HL-60/S4 treated with retinoic acid at 250 ng/mL for 4 days and 3 days (cell line): Measurements from ENCODE around the gene PPTC7.
"Not testable (repeated sequence)": the region's sequence is repeated elsewhere in the genome, so short reads cannot be mapped to it uniquely, and the experiment has no call there.

ENCODE experiments used
- in situ Hi-C: fragments of 300-500 bp; cut with MboI; formaldehyde crosslinking; loops from 2 replicates; pipeline ENCODE4 v1.7.0; 2022; ENCODE audit warnings: low sequenced_read_pairs

The PPTC7 gene

DNA sequence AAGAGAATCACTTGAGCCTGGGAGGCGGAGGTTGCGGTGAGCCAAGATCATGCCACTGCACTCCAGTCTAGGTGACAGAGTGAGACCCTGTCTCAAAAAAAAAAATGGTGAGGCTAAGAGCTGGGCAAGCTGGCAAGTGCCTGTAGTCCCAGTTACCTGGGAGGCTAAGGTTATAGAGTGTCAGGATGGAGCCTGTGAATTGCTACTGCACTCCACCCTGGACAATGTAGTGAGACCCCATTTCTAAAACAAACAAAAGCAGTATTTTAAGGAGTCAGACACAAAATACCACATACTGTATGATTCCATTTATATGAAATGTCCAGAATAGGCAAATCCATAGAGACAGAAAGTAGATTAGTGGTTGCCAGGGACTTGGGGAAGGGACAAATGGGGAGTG, 4.0 kb upstream of the PPTC7 start:
- in situ Hi-C loops = loop anchor here (25.0 kb wide), 1 partner anchor 475 kb away; the partner anchor contains the start of gene IFT81

DNA sequence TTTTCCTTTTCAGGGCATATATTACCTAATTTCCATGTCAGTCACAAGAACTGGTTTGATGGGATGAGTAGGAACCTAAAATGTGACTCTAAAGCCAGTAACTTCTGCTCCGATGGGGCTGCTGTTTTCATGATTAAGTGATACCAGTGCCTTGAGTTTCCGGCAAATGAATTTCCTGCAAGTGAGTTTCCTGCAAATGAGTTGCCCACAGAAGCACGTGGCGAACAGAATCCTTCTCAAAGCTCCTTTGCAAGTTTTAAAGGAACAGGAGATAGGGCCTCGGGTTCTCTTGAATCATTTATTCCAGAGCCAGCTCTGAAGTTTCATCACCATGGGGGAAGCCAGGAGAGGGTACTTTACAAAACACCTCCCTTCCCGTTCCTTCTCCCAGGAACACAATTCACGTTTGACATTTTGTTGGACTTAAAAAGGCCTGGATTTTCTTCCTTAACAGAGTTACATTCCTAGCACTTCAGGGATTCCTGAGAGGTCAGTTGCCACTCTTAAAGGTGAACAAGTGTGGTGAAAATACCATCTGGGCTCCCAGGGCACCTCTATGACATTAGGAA, 2.2 kb upstream of the PPTC7 start:
- in situ Hi-C loops = loop anchor here (25.0 kb wide), 1 partner anchor 473 kb away; the partner anchor contains the start of gene IFT81

DNA sequence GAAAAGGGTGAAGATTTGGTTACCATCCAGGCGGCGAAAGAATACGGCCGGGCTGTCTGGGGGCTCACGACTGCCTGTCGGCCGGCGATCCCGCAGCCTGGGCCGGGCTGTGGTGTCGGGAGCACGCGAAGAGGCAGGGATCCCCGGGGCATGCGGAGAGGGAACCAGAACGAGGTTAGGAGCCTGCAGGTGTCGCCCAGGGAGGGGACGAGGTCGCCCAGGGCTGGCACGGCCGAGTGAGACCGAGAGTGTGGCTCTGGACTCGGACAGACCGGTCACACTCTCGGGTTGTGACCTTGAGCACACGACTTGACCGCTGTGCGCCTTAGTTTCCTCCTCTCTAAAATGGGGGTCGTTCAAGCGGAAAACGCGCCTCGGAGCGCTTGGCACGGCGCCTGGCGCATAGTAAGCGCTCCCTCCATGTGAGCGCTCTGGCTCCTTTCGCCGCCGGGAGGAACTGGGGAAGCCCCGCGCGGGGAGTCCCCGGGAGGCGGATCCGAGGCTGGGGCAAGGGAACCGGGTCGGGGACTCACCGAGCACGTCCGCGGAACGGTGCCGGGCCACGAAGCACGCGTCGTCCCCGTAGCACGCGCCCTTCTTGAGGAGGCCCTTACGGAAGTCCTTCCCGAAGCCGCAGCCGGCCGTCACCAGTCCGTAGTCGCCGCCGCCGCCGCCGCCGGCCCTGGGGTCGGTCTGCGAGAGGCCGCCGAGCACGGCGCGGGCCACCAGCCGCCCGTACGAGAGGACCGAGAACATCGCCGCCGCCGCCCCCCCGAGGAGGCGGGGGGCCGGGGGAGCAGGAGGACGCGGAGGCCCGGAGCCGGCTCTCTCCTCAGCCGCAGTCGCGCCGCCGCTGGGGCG, 612 bp downstream of the PPTC7 start:
- in situ Hi-C loops = loop anchor here (25.0 kb wide), 1 partner anchor 470 kb away; the partner anchor contains the start of gene IFT81

DNA sequence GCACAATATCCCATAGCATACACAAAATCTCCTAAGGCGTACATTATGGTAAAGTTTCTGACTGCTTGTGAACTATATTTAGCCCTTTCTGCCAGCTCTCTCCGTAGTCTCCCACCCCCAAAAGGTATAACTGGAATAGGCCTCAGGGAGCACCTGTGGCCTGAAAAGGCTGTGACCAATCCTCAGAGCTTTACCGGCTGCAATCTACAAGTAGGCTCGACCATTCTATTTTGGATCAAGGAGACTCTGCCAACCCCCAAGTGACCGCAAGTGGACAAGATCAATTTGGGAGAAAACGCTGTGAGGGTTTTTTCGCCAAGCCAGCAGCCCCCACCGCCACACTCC, 1.2 kb downstream of the PPTC7 start:
- in situ Hi-C loops = loop anchor here (25.0 kb wide), 1 partner anchor 470 kb away; the partner anchor contains the start of gene IFT81

DNA sequence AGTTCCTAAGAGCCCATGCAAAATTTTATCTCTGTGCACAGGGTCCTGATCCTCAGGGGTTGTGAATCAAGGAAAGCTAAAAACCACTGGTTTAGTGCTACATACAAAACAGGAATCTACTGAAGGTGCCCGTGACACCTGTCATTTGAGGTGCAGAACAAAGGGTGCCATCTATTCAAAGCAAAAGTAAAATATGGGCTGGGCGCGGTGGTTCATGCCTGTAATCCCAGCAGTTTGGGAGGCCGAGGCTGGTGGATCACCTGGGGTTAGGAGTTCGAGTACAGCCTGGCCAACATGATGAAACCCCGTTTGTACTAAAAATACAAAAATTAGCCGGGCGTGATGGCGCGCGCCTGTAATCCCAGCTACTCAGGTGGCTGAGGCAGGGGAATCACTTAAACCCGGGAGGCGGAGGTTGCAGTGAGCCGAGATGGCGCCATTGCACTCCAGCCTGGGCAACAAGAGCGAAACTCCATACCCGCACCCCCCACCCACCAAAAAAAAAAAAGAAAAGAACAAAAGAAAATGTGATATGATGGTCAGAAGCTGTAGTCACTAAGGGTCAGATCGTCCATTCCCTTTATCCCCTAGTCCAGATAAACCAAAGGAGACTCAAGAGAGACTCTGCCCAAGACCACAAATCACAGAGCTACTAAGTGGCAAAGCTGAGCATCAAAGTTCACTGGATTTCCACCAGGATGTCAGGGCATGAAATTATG, 3.4 kb downstream of the PPTC7 start:
- in situ Hi-C loops = loop anchor here (25.0 kb wide), 1 partner anchor 467 kb away; the partner anchor contains the start of gene IFT81

DNA sequence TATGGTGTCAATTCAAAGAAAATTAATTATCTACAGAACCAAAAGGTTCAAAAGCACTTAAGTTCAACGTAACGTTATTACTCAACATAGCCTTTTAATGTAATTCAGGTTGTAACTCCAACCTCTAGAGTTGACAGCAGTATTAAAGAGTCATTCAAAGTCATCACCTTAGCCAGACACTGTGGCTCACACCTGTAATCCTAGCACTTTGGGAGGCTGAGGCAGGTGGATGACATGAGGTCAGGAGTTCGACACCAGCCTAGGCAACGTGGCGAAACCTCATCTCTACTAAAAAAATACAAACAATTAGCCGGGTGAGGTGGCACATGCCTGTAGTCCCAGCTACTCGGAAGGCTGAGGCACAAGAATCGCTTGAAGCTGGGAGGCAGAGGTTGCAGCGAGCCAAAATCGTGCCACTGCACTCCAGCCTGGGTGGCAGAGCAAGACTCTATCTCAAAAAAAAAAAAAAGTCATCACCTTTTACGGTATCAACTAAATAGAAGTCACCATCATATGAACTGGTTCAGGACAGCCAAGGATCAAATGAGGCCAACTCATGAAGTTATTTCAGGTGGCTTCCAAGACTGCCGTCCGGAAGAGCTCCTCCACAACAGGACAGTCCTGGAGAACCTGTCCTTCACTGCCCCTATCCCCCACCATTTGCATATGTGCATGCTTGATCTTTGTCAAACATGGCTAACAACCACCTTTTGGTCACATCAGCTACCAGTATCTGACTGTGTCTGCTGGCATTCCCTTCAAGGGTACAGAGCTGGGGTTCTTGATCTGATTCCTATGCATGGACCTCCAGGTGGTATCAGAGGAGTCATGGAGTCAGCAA, 4.2 kb downstream of the PPTC7 start:
- in situ Hi-C loops = loop anchor here (25.0 kb wide), 1 partner anchor 467 kb away; the partner anchor contains the start of gene IFT81

DNA sequence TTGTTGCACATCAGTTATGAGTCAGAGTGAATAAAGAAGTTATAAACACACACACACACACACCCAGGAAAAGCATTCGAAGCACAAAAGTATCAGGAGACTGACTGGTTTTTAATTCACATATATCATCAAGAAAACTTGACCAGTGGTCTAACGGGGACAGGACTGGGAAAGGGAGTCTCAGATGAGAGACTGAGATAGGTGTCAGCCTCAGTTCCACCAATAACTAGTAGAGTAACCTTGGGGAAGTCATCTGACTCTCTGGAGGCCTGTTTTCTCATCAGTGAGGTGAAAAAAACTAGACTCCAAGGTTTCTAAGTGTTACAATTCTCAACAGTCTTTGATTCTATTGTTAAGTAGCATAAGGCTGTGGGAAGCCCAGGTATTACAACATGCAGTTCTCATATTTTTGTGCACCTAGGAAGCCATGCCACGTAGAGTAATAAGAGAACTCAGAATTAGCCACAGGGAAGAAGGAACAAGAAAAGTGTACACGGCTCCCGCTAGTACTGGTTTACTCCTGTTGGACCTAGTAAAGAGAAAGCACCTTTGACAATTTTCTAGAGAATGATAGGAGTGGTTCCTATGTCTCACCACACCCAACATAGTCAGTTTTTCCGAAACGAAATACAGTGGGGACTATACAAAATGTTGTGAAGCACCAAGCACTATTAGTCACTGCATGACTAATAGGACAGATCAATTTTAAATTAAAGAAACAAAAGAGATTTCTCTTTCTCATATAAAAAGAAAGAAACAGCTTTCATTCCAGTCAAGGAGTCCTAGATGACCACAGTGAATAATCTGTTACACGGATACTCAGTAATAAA, 5.0 kb downstream of the PPTC7 start:
- in situ Hi-C loops = loop anchor here (25.0 kb wide), 1 partner anchor 466 kb away; the partner anchor contains the start of gene IFT81

DNA sequence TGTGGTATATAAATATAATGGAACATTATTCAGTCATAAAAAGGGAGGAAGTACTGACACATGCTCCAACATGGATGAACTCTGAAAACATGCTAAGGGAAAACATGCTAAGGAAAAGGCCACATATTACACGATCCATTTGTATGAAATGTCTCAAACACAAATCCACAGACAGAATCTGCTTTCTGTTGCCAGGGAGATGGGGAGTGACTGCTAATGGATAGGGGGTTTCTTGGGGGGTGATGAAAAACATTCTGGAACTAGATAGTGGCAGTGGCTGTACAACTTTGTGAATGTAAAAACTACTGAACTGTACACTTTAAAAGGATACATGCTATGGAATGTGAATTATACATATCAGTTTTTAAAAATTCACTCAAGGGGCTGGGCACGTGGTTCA, 6.6 kb downstream of the PPTC7 start:
- in situ Hi-C loops = loop anchor here (25.0 kb wide), 1 partner anchor 464 kb away; the partner anchor contains the start of gene IFT81

DNA sequence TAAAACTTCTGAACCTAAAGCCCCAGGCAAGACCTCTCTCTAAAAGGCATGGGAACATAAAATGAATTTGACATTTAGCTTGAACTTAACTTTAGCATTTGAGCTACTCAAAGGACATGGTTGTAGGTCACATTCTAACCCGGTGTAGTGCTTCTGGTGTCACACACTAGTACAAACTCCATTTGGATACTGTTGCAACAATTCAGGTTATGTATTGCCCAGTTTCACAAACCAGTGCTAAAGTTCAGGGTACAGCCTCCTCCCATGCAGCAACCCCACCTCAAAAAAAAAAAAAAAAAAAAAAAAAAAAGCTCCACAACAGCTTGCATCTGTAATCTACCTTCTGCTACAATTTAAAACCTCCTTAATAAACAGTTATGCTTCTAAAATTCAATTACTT, 7.8 kb downstream of the PPTC7 start:
- in situ Hi-C loops = loop anchor here (25.0 kb wide), 1 partner anchor 463 kb away; the partner anchor contains the start of gene IFT81

DNA sequence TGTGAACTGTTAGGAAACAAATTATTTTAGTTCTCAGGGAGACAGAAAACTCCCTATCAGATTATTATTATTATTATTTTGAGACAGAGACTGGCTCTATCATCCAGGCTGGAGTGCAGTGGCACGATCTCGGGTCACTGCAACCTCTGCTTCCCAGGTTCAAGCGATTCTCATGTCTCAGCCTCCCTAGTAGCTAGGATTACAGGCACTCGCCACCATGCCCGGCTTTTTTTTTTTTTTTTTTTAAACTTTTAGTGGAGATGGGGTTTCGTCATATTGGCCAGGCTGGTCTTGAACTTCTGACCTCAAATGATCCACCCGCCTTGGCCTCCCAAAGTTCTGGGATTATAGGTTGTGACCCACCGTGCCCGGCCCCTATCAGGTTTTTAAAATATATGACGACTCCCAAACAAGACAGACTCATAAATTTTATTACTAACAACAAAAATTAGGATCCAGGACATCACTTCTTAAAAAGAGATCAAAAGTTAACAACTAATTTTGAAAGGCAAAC, 8.3 kb downstream of the PPTC7 start:
- in situ Hi-C loops = loop anchor here (25.0 kb wide), 1 partner anchor 462 kb away; the partner anchor contains the start of gene IFT81

DNA sequence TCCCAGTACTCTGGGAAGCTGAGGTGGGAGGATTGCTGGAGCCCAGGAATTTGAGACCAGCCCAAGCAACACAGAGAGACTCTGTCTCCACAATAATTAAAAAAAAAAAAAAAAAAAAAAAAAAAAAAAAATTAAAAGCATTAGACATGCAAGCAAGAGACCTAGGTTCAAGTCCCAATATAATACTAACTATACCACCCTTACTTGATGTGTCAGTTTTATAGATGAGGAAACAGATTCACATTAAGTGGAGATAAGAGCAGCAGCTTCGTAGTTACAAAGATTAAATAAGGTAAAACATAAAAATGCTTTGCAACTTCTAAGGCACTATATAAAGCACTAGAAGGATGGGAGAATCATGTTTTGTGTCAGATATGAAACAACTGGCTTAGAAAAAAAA, 9.1 kb downstream of the PPTC7 start:
- in situ Hi-C loops = no loop called here

DNA sequence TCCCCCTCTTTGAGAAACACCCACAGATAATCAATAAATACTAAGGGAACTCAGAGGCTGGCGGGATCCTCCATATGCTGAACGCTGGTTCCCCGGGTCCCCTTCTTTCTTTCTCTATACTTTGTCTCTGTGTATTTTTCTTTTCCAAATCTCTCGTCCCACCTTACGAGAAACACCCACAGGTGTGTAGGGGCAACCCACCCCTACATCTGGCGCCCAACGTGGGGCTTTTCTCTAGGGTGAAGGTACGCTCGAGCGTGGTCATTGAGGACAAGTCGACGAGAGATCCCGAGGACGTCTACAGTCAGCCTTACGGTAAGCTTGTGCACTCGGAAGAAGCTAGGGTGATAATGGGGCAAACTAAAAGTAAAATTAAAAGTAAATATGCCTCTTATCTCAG, 12.3 kb downstream of the PPTC7 start:
- in situ Hi-C loops = not testable (repeated sequence)

DNA sequence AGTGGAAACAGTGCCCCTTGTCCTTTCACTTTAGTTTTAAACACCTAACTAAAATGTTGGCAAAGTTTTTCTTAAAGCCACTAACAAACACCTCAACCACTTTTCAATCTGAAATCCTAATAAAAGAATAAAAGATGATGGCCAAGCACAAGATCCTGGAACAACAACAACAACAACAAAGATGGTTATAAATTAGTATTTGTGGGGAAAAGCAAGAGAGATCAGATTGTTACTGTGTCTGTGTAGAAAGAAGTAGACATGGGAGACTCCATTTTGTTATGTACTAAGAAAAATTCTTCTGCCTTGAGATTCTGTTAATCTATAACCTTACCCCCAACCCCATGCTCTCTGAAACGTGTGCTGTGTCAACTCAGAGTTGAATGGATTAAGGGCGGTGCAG, 13.3 kb downstream of the PPTC7 start:
- in situ Hi-C loops = not testable (repeated sequence)

DNA sequence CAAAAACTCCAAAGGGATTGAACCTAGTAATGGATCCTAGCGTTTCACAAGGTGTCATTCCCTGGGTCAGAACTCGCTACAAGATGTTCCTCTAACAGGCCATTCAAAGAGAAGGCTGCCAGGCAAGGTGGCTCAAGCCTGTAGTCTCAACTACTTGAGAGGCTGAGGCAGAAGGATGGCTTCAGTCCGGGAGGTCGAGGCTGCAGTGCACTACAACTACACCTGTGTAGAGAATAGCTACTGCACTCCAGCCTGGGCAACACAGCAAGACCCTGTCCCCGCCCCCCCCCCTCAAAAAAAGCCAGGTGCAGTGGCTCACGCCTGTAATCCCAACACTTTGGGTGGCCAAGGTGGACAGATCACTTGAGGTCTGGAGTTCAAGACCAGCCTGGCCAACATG, 14.4 kb downstream of the PPTC7 start:
- in situ Hi-C loops = no loop called here

DNA sequence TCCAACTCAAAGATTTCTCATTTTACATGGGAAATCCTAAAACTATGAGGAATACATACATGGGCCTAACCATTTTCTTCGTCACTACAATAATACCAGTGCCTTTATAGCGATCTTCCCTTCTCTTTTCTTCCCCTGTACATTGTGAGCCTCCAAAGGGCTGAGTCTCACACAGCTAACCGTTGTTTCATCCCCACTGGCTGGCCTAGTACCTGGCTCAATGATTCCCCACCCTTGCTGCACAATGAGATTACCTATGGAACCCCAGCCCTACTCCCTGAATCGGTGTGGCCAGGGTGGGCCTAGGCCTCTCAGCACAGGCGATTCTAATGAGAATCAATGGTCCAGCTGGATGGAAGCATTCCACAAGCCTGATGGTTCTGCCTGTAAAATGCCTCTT, 16.1 kb downstream of the PPTC7 start:
- in situ Hi-C loops = no loop called here

DNA sequence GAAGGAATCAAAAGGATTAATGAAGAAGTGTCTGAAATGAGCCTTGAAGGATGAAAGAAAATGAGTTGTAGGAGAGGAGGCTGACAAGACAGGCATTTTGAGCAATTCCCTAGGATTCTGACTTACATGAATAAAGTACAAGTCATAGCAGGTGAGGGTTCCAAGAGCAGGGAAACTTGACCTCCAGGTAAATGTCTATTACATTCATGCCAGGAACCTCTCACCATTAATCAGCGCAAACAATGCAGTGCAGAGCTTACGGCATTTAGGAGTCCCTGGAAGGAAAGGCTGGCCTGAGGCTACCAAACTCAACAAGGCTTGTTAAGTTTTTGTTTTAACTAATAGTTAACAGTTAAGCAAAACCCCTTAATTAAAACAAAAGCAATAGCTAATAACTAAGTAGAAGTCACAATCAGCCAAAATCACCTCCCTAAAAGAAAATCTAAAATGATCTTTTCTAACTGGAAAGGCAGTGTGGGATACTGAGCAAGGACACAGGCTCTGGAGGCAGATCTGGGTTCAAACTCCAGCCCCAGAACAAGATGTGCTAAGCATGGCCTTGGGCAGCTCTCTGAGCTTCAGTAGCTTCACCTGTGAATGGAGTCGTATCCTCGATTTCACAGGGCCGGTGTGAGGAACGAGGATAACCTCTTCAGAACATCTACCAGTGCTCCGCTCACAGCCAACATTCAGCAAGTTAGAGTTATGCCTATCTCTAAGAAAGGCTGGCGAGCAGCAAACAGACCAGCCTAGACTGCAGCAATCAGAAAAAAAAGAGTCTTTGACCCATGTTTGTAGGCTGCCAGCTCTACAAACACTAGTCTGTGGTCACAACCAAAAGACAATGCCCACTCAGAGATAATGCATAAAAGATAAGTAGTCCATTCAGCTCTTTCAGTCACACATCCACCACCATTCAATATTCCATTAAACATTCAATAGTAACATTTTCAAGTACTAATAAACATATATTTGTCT, 16.9 kb downstream of the PPTC7 start:
- in situ Hi-C loops = no loop called here

DNA sequence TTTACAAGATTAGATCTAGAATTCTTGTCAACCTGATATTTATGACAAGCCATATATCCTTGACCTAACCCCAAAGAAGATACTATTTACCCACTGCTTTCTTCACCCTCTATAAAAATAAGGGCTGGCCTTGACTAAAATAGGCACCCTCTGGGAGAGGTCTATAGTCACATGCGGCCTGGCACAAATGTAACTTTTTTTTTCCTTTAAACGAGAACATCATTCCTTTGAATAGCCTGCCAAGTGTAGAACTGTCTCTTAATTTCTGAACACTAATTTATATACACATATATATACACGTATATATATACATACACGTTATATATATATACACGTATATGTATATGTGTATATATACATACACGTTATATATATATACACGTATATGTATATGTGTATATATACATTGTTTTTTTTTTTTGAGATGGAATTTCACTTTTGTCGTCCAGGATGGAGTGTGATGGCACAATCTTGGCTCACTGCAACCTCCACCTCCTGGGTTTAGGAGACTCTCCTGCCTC, 18.6 kb downstream of the PPTC7 start:
- in situ Hi-C loops = no loop called here
